ENCODE measurements around the gene ADAMTSL3.

GRCh38 chr15:83612898-83613635 is 40.9 kb upstream of the ADAMTSL3 start:
- no peak for TF ChIP-seq EZH2 (IDR thresholded peaks at IDR 0.05; ENCODE audit: low read length, missing control alignments)
- TF ChIP-seq, protein P1, sequence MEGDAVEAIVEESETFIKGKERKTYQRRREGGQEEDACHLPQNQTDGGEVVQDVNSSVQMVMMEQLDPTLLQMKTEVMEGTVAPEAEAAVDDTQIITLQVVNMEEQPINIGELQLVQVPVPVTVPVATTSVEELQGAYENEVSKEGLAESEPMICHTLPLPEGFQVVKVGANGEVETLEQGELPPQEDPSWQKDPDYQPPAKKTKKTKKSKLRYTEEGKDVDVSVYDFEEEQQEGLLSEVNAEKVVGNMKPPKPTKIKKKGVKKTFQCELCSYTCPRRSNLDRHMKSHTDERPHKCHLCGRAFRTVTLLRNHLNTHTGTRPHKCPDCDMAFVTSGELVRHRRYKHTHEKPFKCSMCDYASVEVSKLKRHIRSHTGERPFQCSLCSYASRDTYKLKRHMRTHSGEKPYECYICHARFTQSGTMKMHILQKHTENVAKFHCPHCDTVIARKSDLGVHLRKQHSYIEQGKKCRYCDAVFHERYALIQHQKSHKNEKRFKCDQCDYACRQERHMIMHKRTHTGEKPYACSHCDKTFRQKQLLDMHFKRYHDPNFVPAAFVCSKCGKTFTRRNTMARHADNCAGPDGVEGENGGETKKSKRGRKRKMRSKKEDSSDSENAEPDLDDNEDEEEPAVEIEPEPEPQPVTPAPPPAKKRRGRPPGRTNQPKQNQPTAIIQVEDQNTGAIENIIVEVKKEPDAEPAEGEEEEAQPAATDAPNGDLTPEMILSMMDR (conservative IDR thresholded peaks at IDR 0.05 in 1 of 2, IDR thresholded peaks at IDR 0.05 in 1 of 2; ENCODE audit: low read depth in 1 of 2, low read length in 2 of 2) = no peak
